DMS114 treated with DMSO at 0.1 percent for 48 hours (cell line): ENCODE measurements around the gene SLC6A6.

ENCODE experiments used
- DNase-seq: peaks from one replicate; lab custom pipeline; 2025; ENCODE audit not compliant: unreplicated experiment; lab: John Stamatoyannopoulos, UW

SLC6A6 gene

GRCh38 chr3:14451844-14452739, 49.7 kb downstream of the SLC6A6 start:
- DNase-seq, result no peak

GRCh38 chr3:14452740-14453710, 50.6 kb downstream of the SLC6A6 start:
- DNase-seq, result no peak

DNA sequence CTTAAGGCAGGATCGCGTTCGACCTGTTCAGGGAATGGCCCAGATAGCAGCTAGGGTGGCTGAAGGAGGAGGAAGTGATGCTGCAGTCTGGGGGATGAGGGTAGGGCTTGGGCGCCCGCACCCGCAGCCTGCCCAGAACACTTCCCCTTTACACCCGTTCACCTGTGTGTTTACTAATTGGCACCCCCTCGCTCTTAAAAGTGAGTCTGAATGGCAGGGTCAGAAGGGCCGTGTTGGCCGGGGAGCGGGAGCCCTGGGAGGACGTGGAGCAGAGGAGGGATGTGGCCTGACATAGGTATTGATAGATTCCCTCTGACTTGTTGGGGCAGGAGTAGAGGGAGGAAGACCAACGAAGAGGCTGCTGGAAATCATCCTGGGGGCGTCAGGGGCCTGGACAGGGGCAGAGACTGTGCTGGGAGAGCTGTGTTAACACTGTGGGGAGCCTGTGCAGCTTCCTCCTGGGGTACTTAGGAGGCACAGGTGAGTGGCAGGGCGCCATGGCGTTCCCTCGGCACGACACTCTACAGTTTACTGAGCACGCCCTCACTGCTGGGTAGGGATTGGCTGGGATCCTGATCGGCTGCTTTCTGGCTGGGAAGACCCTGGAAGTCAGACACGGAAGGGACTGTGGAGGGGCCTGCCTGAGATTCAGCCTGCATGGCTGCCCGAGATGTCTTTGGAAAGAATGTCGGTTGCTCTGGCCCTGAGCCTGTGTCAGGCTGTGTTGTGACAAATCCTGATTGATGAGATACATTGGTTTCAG, 51.7 kb downstream of the SLC6A6 start:
- no peak for DNase-seq

- no peak for DNase-seq
These were observed 52.4 kb downstream of the SLC6A6 start for GRCh38 chr3:14454639-14455310.

DNA sequence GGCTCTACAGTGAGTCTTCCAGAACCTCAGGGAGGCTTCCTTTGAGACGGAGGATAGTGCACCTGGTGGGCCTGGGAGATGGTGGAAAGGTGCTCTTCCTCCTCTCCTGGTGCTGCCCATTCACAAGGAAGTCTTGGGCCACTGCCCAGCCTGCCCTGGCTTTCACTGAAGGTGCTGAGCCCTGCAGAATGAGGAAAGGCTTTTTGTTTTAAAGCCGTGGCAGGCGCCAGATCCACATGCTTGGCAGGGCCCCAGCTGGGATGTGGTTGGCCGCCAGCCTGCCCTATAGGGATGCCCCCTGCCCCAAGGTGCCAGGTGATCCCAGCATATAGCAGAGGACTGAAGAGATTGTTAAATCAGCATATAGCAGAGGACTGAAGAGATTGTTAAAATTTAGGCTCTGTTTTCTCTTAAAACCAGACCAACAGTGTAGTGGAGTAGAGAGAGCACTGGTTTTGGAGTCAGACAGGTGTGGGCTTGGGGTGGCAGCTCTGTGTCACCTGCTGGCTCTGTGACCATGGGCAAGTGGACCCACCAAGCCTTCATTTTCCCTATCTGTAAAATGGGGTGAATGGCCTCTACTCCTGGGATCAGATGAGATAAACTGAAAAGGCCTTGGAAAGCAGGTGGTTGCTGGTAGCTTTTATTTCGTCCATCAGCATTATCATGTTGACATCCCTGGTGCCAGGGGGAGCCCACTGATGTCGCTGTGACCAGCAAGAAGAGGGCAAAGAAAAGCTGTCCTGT, 53.3 kb downstream of the SLC6A6 start:
- no peak for DNase-seq

DNA sequence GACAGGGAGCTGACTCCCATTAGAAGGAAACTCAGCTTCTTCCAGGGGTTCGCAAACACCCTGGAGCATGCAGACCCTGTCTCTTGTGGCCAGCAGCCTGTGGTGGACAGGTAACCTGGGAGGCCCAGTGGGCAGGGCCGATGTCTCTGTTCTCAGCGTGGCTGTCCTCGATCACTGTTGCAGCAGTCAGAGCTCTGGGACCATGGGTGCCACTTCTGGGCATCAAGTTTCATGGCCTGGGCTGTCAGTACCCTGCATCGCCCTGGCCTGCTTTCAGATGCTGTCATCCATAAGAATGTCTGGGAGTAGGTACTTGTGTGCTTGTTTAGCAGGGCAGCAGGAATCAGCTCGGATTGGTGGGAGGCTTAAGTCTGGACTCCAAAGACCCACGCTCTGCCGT, 54.4 kb downstream of the SLC6A6 start:
- DNase-seq, result no peak

DNA sequence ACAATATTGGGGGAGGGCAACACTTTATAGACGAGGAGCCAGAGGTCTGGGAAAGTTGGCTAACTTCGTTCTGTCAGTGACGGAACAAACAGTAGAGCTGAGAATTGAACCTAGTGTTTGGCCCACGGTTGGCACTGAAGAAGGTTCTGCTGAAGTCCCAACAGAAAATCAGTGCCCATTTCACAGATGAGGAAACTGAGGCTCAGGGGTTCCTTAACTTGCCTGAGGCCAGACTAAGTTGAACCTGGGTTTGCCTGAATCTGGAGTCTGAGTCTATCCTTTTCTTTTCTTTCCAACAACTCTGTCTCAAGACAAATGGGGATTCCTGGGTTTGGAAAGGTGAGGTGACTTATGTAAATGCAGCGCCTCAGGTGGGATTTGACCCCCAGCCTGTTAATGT, 55.1 kb downstream of the SLC6A6 start:
- DNase-seq, result no peak

DNA sequence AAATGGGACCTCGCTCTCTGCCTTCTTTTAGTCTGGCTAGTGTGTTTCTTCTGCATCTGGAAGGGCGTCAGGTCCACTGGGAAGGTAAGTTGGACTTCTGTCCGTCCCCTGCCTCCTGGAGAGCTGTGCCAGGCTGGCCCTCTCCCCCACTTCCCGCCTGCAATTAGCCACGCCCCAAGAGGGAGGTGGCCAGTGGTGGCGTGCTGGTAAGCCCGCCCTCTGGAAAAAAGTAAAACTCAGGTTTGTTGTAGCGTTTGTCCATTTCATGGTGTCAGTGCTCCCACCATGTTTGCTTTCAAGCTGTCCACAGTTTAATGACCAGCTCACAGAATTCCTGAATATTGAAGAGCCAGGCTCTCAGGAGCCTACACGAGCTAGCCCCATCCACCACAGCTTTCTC, 55.6 kb downstream of the SLC6A6 start:
- no peak for DNase-seq

- no peak for DNase-seq
These were observed 56.2 kb downstream of the SLC6A6 start for GRCh38 chr3:14458434-14459275.

- DNase-seq, result no peak
These were observed 57.0 kb downstream of the SLC6A6 start for GRCh38 chr3:14459384-14459783.

- DNase-seq, result no peak
These were observed 57.4 kb downstream of the SLC6A6 start for GRCh38 chr3:14459787-14460186.

DNA sequence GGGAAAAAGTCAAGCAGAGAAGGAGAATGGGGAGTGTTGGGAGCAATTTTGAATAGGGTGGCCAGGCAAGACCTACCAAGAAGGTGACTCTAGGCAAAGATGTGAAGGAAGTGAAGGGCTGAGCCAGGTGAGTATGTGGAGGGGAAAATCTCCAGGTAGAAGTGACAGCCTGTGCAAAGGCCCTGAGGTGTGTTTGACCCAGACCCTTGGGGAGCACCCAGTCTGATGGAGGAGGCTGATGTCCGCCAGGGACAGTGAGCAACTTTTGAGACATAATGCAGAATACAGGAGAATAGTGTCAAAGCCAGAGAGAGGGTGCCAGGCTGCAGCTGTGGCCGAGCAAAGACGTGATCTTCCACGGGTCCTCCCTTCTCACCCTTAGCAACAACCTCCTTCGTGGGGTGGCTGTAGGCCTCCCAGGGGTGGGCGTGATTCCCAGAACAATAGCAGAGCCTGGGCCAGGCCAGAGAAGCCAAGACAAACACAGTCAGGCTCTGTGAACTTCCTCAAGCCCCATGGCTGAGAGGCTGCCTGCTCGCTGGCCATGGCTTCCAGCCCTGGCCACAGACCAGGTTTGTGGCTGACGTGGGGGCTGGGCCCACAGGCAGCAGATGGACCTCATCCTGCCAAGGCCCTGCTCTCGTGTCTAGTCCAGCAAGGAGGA, 58.1 kb downstream of the SLC6A6 start:
- no peak for DNase-seq

GRCh38 chr3:14461006-14461747, 58.8 kb downstream of the SLC6A6 start:
- no peak for DNase-seq

GRCh38 chr3:14461748-14462324, 59.4 kb downstream of the SLC6A6 start:
- peak; percentile 46 for DNase-seq

GRCh38 chr3:14462738-14463137, 60.3 kb downstream of the SLC6A6 start:
- DNase-seq, result no peak

DNA sequence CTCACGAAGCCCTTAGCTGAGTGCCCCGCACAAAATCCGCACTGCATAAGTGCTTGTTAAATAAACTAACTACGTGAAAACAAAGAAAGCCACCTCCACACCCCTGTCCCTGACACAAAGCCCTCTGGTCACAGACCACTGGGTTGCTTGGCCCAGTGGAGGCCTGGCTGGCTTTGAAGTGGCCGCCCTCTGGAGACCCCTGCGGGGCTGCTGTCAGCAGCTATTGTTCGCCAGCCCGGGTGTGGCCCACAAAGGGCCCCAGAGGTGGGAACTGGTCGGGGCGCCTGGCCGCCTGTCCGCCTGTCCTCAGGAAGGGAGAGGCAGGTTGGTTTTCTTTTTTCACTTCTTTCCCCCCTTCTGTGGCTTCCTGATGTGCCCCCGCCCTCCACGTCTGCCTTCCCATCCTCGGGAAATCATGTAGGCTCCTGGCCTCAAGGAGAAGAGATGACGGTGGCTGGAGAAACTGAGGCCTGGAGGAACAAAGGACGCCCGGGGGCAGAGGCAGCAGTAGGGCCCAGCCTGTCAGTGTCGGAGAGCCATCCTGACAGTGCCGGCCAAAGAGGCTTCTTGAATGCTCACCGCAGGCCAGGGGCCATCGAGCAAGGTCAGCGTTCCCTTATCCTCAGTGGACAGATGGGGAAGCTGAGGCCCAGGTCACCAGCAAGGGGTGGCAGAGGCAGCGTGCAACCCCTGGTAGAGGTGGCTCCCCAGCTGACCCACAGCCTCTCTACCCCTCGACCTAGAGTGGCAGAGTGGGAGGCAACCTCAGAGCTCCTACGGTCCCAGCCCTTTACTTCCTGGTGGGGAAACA, 61.1 kb downstream of the SLC6A6 start:
- no peak for DNase-seq

- DNase-seq, result no peak
These were observed 61.7 kb downstream of the SLC6A6 start for GRCh38 chr3:14464141-14464465.
